Fibroblast of villous mesenchyme (primary cell): Measurements from ENCODE around the gene AUTS2. TPM values are rescaled to one million over a fixed set of nuclear protein-coding genes. Genes with fewer than 3 reads are reported as not detected.

Experiments used
- DNase-seq: peaks from one replicate; pipeline ENCODE4 v3.0.0-alpha.2; 2010; ENCODE audit warnings: low read depth
- H3K4me3 ChIP-seq: 2 replicates; pipeline ENCODE4 v1.5.1; 2011; ENCODE audit warnings: low read depth, mild to moderate bottlenecking, low read length
- CTCF ChIP-seq: IDR thresholded peaks from 2 replicates; pipeline ENCODE4 v1.5.1; 2012; ENCODE audit warnings: low read depth, mild to moderate bottlenecking, low read length; ENCODE audit not compliant: insufficient read depth
- total RNA-seq: library from RNA; depleted of rRNA; stranded (reverse); fragments of >200 nt; gene quantifications from 2 replicates; pipeline ENCODE4 v1.2.3, GENCODE V29; 2012

Gene AUTS2
- total RNA-seq, 1 donor = 3.9 TPM

GRCh38 chr7:70557338-70557737, 959.1 kb downstream of the AUTS2 start:
- H3K4me3 ChIP-seq = no peak overlapping the region
- TF ChIP-seq CTCF = no peak
- no peak for DNase-seq

GRCh38 chr7:70559815-70560214, 961.5 kb downstream of the AUTS2 start:
- H3K4me3 ChIP-seq = no peak overlapping the region
- no peak for DNase-seq
- no peak for TF ChIP-seq CTCF

GRCh38 chr7:70563960-70564359, 965.7 kb downstream of the AUTS2 start:
- DNase-seq = no peak
- H3K4me3 ChIP-seq = no peak overlapping the region
- TF ChIP-seq CTCF = no peak

- no peak for DNase-seq
- no peak overlapping the region for H3K4me3 ChIP-seq
- TF ChIP-seq CTCF = no peak
These were observed 967.6 kb downstream of the AUTS2 start for GRCh38 chr7:70565721-70566370.

GRCh38 chr7:70566671-70567070, 968.4 kb downstream of the AUTS2 start:
- no peak for DNase-seq
- no peak for TF ChIP-seq CTCF

GRCh38 chr7:70568674-70569334, 970.5 kb downstream of the AUTS2 start:
- DNase-seq = no peak
- no peak for TF ChIP-seq CTCF
- no peak overlapping the region for H3K4me3 ChIP-seq

More at GRCh38 chr7:70566671-70567070, 968.4 kb downstream of the AUTS2 start:
- no peak overlapping the region for H3K4me3 ChIP-seq
